HepG2 (cell line): ENCODE measurements around the gene CD34. TPM values are rescaled to one million over a fixed set of nuclear protein-coding genes. Genes with fewer than 3 reads are reported as not detected.

Experiments
- ATAC-seq: fragments of 200-7000 bp; cut with Tn5 transposase; 3 replicates; pipeline ENCODE4 v1.9.1; 2020; ENCODE audit warnings: mild to moderate bottlenecking, moderate library complexity
- BruUV-seq: library from RNA; stranded (reverse); fragments of 400-500 nt; replicated peaks from 2 replicates; lab custom pipeline; 2021; lab: Mats Ljungman, UMichigan
- CTCF ChIA-PET: fragments of 300-600 bp; formaldehyde crosslinking; extraction: SDS; loops from one replicate; lab custom pipeline; 2021; ENCODE audit warnings: low total read pairs, inconsistent platforms, low intra/inter-chr PET ratio; lab: Yijun Ruan, JAX
- POLR2A ChIA-PET: fragments of 350-600 bp; sonication (Branson Sonifier 250); formaldehyde crosslinking; loops from one replicate; lab custom pipeline; 2020; ENCODE audit warnings: antibody characterized with exemption, inconsistent platforms; lab: Yijun Ruan, JAX
- DNase-seq: peaks from one replicate; pipeline ENCODE4 v3.0.0-alpha.2; 2015; ENCODE audit warnings: low spot score
- FAIRE-seq: peaks from 3 replicates; lab custom pipeline; 2011; peaks lifted over from hg19 to GRCh38; lab: Jason Lieb, UNC
- H2AFZ ChIP-seq: one replicate; pipeline ENCODE4 v1.6.1; 2011; ENCODE audit warnings: low read length, inconsistent platforms
- H3K27ac ChIP-seq: fragments of 300-600 bp; 3 replicates; pipeline ENCODE4 v1.8.0; 2011; ENCODE audit warnings: mixed run types, mild to moderate bottlenecking, mixed read lengths, low read length, inconsistent platforms; ENCODE audit not compliant: insufficient read depth; ENCODE audit errors: extremely low read length
- H3K27me3 ChIP-seq, 2 experiments: fragments of 200-600 bp in 1 of 2; 2 replicates in 1 of 2; 3 replicates in 1 of 2; pipeline versions ENCODE4 v1.6.0 to v1.8.0; 2011; ENCODE audit warnings: low read length in 2 of 2, mild to moderate bottlenecking in 2 of 2, moderate library complexity in 2 of 2, inconsistent platforms in 1 of 2; ENCODE audit not compliant: insufficient read depth in 2 of 2, control insufficient read depth in 1 of 2
- H3K36me3 ChIP-seq, 2 experiments: fragments of 200-600 bp in 1 of 2; replicated peaks in 1 of 2; 2 replicates in 1 of 2; 3 replicates in 1 of 2; pipeline versions ENCODE4 v1.5.1 to v1.8.0; 2011; ENCODE audit warnings: low read length in 2 of 2, inconsistent platforms in 1 of 2; ENCODE audit not compliant: insufficient read depth in 2 of 2, control insufficient read depth in 1 of 2
- H3K4me1 ChIP-seq: 2 replicates; pipeline ENCODE4 v1.5.1; 2012; ENCODE audit warnings: low read length, inconsistent platforms; ENCODE audit not compliant: insufficient read depth
- H3K4me2 ChIP-seq: 2 replicates; pipeline ENCODE4 v1.6.0; 2011; ENCODE audit warnings: low read depth, low read length, inconsistent platforms
- H3K4me3 ChIP-seq, 3 experiments: fragments of 200-600 bp in 1 of 3; sonication (generic), shearing (Covaris generic) in 1 of 3; replicated peaks in 1 of 3; 2 replicates each; pipeline ENCODE4 v1.5.1; 2011 to 2016; ENCODE audit warnings: low read length in 3 of 3, inconsistent platforms in 2 of 3, low read depth in 2 of 3, mild to moderate bottlenecking in 2 of 3, control low read depth in 1 of 3, mixed read lengths in 1 of 3; ENCODE audit not compliant: insufficient read depth in 1 of 3
- H3K79me2 ChIP-seq: one replicate; pipeline ENCODE4 v1.6.1; 2011; ENCODE audit warnings: low read length, inconsistent platforms; ENCODE audit not compliant: insufficient read depth
- H3K9ac ChIP-seq: 2 replicates; pipeline ENCODE4 v1.6.0; 2011; ENCODE audit warnings: mild to moderate bottlenecking, low read depth, low read length, inconsistent platforms; ENCODE audit not compliant: insufficient read depth
- H3K9me3 ChIP-seq: 2 replicates; pipeline ENCODE4 v1.5.1; 2012; ENCODE audit warnings: mild to moderate bottlenecking, low read length
- H4K20me1 ChIP-seq: 2 replicates; pipeline ENCODE4 v1.6.0; 2011; ENCODE audit warnings: inconsistent platforms, mild to moderate bottlenecking, low read length, moderate library complexity; ENCODE audit not compliant: insufficient read depth
- ARNT ChIP-seq: fragments of 450-650 bp; IDR thresholded peaks from 2 replicates; pipeline ENCODE4 v1.6.1; 2017
- CREB1 ChIP-seq, 2 experiments: fragments of 450-650 bp in 1 of 2; IDR thresholded peaks; 2 replicates each; pipeline ENCODE4 v1.6.1; 2016 to 2017; ENCODE audit warnings: control low read depth in 1 of 2, mild to moderate bottlenecking in 1 of 2, missing compliant biosample characterization in 1 of 2, missing genetic modification characterization in 1 of 2
- DNMT3B ChIP-seq: conservative IDR thresholded peaks from 2 replicates; pipeline ENCODE4 v1.6.1; 2016; ENCODE audit warnings: missing biosample characterization, control low read depth
- EP300 ChIP-seq, 3 experiments: sonication (generic) in 1 of 3; formaldehyde crosslinking in 1 of 3; IDR thresholded peaks; 2 replicates each; pipeline versions ENCODE4 v1.5.1 to v1.6.1; 2011 to 2020; ENCODE audit warnings: low read depth in 2 of 3, low read length in 2 of 3, borderline replicate concordance in 1 of 3, improper control_type of control experiment in 1 of 3, mild to moderate bottlenecking in 1 of 3, missing genetic modification reagents in 1 of 3, moderate library complexity in 1 of 3
- FOSL1 ChIP-seq: sonication (generic); formaldehyde crosslinking; IDR thresholded peaks from 2 replicates; pipeline ENCODE4 v1.9.0; 2021; ENCODE audit warnings: missing genetic modification reagents, borderline replicate concordance
- MED8 ChIP-seq: sonication (generic); formaldehyde crosslinking; IDR thresholded peaks from 2 replicates; pipeline ENCODE4 v1.8.1; 2023; ENCODE audit warnings: mild to moderate bottlenecking, missing genetic modification reagents; ENCODE audit not compliant: insufficient replicate concordance
- RBAK ChIP-seq: sonication (generic); formaldehyde crosslinking; IDR thresholded peaks from 2 replicates; pipeline ENCODE4 v1.5.1; 2020; ENCODE audit warnings: mild to moderate bottlenecking, missing genetic modification reagents
- TCF7L2 ChIP-seq: IDR thresholded peaks from 2 replicates; pipeline ENCODE4 v1.6.1; 2011; ENCODE audit warnings: mild to moderate bottlenecking, low read depth, low read length, moderate library complexity
- YEATS2 ChIP-seq: sonication (generic); formaldehyde crosslinking; IDR thresholded peaks from 2 replicates; pipeline ENCODE4 v1.4.0; 2020; ENCODE audit warnings: missing genetic modification reagents, borderline replicate concordance
- ZBTB20 ChIP-seq: sonication (generic); formaldehyde crosslinking; IDR thresholded peaks from 2 replicates; pipeline ENCODE4 v1.8.1; 2023; ENCODE audit warnings: missing genetic modification reagents, low read depth, mild to moderate bottlenecking, borderline replicate concordance
- ZFY ChIP-seq: sonication (generic); formaldehyde crosslinking; IDR thresholded peaks from 2 replicates; pipeline ENCODE4 v1.4.0; 2020; ENCODE audit warnings: missing genetic modification reagents
- ZNF329 ChIP-seq: sonication (generic); formaldehyde crosslinking; IDR thresholded peaks from 2 replicates; pipeline ENCODE4 v1.9.0; 2021; ENCODE audit warnings: low read depth, mild to moderate bottlenecking, missing genetic modification reagents
- ZNF496 ChIP-seq: sonication (generic); formaldehyde crosslinking; IDR thresholded peaks from 2 replicates; pipeline ENCODE4 v1.8.1; 2023; ENCODE audit warnings: mild to moderate bottlenecking, moderate library complexity, missing genetic modification reagents; ENCODE audit not compliant: insufficient replicate concordance
- ZNF550 ChIP-seq: sonication (generic); formaldehyde crosslinking; IDR thresholded peaks from 2 replicates; pipeline ENCODE4 v1.4.0; 2020; ENCODE audit warnings: mild to moderate bottlenecking, missing genetic modification reagents, borderline replicate concordance
- ZNF605 ChIP-seq: sonication (generic); formaldehyde crosslinking; IDR thresholded peaks from 2 replicates; pipeline ENCODE4 v1.8.0; 2022; ENCODE audit warnings: mild to moderate bottlenecking, missing genetic modification reagents
- WGBS: methylation state at CpG from one replicate; pipeline ENCODE4 v1.1.6; 2017; ENCODE audit warnings: low lambda C conversion rate; 5-methylcytosine and 5-hydroxymethylcytosine counted together
- in situ Hi-C: cut with HindIII; loops from 2 replicates; pipeline ENCODE4 v1.10.0; 2017; ENCODE audit warnings: low pct_unique_long_range_greater_than_20kb; ENCODE audit not compliant: extremely low pct_ligation_motif_present
- intact Hi-C: fragments of 100-400 bp; cut with micrococcal nuclease; formaldehyde crosslinking; loops from one replicate; pipeline ENCODE4 v1.10.0; 2022; ENCODE audit not compliant: unreplicated experiment
- polyA plus RNA-seq, 8 experiments: library from polyadenylated mRNA; depleted of rRNA in 3 of 8; stranded (reverse) in 7 of 8; unstranded in 1 of 8; fragments of >200 nt; fragmentation: Illumina TruSeq in 4 of 8; extraction: Trizol in 4 of 8; gene quantifications; 2 replicates each; pipeline versions ENCODE4 v1.2.1 to v1.2.3, GENCODE V29; 2011 to 2016; ENCODE audit warnings: low read depth in 4 of 8, missing spikeins in 1 of 8, mixed read lengths in 1 of 8; ENCODE audit not compliant: insufficient read depth in 1 of 8
- total RNA-seq, 5 experiments: library from RNA; depleted of rRNA; stranded (reverse); fragments of >200 nt; fragmentation: Illumina TruSeq; extraction: Trizol; gene quantifications; 2 replicates each; pipeline ENCODE4 v1.2.3, GENCODE V29; 2016; ENCODE audit warnings: low read depth in 1 of 5
- TF ChIP-seq, protein P1 (sequence below): sonication (generic); formaldehyde crosslinking; IDR thresholded peaks from 2 replicates; pipeline ENCODE4 v1.5.0; 2020; ENCODE audit warnings: missing genetic modification reagents, mild to moderate bottlenecking, borderline replicate concordance
- TF ChIP-seq, protein P2 (sequence below): sonication (generic); formaldehyde crosslinking; IDR thresholded peaks from 2 replicates; pipeline ENCODE4 v1.4.0; 2020; ENCODE audit warnings: missing genetic modification reagents, borderline replicate concordance
- TF ChIP-seq, protein P3 (sequence below): IDR thresholded peaks from 2 replicates; pipeline ENCODE4 v1.6.1; 2018; ENCODE audit warnings: missing genetic modification reagents

CD34 gene
- total and polyA plus RNA-seq, 2 of the 13 experiments (the other 11 are each of a cell fraction or from before 2014, with no cell fraction given), result not detected

DNA sequence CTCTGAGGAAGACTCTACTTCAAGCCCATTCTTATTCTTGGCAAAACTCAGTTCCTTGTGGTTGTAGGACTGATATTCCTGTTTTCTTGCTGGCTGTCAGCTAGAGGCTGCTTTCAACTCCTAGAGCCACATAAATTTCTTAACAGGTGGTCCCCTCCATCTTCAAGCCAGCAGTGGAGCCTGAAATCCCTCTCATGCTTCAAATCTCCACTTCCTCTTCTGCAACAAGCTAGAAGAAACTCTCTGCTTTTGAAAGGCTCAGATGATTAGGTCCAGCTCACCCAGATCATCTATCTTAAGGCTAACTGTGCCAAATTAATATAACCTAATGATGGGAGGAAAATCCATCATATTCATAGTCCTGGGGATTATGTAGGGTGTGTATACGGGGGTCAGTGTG, 43.2 kb upstream of the CD34 start:
- peaks cover 1 to 49% of the 10 kb centered on the region in 2 experiments; a peak in 4 of 5 replicates for H3K27me3 ChIP-seq
- BruUV-seq, result no TSS peak
- 5% methylated on average over 1 of the region's 1 CpG for WGBS
- H3K9ac ChIP-seq, result no peak overlapping the region
- no peaks in the 10 kb centered on the region for H3K9me3 ChIP-seq
- ChIA-PET POLR2A (no interaction called here), CTCF (no interaction called here)
- ATAC-seq (no peak), DNase-seq (no peak), FAIRE-seq (no peak)
- intact Hi-C loops (no loop called here), in situ Hi-C loops (no loop called here)
- no peak for TF ChIP-seq MED8 (CRISPR knock-in tag)
- no peak for TF ChIP-seq CREB1 (IDR thresholded peaks at IDR 0.05)
- TF ChIP-seq CREB1 (CRISPR knock-in tag; IDR thresholded peaks at IDR 0.05), result no peak
- no peak for TF ChIP-seq ZNF496 (CRISPR knock-in tag)
- TF ChIP-seq ZFY (CRISPR knock-in tag), result no peak
- TF ChIP-seq, protein P1, sequence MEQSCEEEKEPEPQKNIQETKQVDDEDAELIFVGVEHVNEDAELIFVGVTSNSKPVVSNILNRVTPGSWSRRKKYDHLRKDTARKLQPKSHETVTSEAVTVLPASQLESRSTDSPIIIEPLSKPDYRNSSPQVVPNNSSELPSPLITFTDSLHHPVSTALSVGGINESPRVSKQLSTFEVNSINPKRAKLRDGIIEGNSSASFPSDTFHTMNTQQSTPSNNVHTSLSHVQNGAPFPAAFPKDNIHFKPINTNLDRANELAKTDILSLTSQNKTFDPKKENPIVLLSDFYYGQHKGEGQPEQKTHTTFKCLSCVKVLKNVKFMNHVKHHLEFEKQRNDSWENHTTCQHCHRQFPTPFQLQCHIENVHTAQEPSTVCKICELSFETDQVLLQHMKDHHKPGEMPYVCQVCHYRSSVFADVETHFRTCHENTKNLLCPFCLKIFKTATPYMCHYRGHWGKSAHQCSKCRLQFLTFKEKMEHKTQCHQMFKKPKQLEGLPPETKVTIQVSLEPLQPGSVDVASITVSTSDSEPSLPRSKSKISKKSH (CRISPR knock-in tag), result no peak
- TF ChIP-seq FOSL1, result no peak
- no peak for TF ChIP-seq EP300 (IDR thresholded peaks at IDR 0.05; ENCODE audit: low read depth in 2 of 2, low read length in 2 of 2)
- TF ChIP-seq EP300 (CRISPR knock-in tag; IDR thresholded peaks at IDR 0.05; ENCODE audit: borderline replicate concordance), result no peak
- no peak for TF ChIP-seq ZNF329
- TF ChIP-seq ZBTB20 (CRISPR knock-in tag), result no peak
- no peak for TF ChIP-seq RBAK
- no peak for TF ChIP-seq DNMT3B (CRISPR knock-in tag)
- TF ChIP-seq, protein P2, sequence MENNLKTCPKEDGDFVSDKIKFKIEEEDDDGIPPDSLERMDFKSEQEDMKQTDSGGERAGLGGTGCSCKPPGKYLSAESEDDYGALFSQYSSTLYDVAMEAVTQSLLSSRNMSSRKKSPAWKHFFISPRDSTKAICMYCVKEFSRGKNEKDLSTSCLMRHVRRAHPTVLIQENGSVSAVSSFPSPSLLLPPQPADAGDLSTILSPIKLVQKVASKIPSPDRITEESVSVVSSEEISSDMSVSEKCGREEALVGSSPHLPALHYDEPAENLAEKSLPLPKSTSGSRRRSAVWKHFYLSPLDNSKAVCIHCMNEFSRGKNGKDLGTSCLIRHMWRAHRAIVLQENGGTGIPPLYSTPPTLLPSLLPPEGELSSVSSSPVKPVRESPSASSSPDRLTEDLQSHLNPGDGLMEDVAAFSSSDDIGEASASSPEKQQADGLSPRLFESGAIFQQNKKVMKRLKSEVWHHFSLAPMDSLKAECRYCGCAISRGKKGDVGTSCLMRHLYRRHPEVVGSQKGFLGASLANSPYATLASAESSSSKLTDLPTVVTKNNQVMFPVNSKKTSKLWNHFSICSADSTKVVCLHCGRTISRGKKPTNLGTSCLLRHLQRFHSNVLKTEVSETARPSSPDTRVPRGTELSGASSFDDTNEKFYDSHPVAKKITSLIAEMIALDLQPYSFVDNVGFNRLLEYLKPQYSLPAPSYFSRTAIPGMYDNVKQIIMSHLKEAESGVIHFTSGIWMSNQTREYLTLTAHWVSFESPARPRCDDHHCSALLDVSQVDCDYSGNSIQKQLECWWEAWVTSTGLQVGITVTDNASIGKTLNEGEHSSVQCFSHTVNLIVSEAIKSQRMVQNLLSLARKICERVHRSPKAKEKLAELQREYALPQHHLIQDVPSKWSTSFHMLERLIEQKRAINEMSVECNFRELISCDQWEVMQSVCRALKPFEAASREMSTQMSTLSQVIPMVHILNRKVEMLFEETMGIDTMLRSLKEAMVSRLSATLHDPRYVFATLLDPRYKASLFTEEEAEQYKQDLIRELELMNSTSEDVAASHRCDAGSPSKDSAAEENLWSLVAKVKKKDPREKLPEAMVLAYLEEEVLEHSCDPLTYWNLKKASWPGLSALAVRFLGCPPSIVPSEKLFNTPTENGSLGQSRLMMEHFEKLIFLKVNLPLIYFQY (CRISPR knock-in tag), result no peak
- TF ChIP-seq YEATS2 (CRISPR knock-in tag), result no peak
- TF ChIP-seq ZNF550 (CRISPR knock-in tag), result no peak
- no peak for TF ChIP-seq ARNT
- TF ChIP-seq, protein P3, sequence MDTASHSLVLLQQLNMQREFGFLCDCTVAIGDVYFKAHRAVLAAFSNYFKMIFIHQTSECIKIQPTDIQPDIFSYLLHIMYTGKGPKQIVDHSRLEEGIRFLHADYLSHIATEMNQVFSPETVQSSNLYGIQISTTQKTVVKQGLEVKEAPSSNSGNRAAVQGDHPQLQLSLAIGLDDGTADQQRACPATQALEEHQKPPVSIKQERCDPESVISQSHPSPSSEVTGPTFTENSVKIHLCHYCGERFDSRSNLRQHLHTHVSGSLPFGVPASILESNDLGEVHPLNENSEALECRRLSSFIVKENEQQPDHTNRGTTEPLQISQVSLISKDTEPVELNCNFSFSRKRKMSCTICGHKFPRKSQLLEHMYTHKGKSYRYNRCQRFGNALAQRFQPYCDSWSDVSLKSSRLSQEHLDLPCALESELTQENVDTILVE (CRISPR knock-in tag), result no peak
- no peak for TF ChIP-seq TCF7L2
- no peak for TF ChIP-seq ZNF605 (CRISPR knock-in tag)
- no peak overlapping the region for H2AFZ ChIP-seq
- H3K4me3 ChIP-seq, result no peak overlapping the region
- H4K20me1 ChIP-seq, result no peaks in the 10 kb centered on the region
- H3K79me2 ChIP-seq, result no peaks in the 10 kb centered on the region
- H3K27ac ChIP-seq, result no peak overlapping the region
- no peaks in the 10 kb centered on the region for H3K4me1 ChIP-seq
- H3K36me3 ChIP-seq, result no peaks in the 10 kb centered on the region
- H3K4me2 ChIP-seq, result no peak overlapping the region
